ENCODE measurements around the gene CLIC4. TPM values are rescaled to one million over a fixed set of nuclear protein-coding genes. Genes with fewer than 3 reads are reported as not detected.

CLIC4 gene
- total and polyA plus RNA-seq, 10 of the 15 experiments (the other 5 are each of a cell fraction or from before 2014, with no cell fraction given) = 20.4 to 107 (median 69.6) TPM

DNA sequence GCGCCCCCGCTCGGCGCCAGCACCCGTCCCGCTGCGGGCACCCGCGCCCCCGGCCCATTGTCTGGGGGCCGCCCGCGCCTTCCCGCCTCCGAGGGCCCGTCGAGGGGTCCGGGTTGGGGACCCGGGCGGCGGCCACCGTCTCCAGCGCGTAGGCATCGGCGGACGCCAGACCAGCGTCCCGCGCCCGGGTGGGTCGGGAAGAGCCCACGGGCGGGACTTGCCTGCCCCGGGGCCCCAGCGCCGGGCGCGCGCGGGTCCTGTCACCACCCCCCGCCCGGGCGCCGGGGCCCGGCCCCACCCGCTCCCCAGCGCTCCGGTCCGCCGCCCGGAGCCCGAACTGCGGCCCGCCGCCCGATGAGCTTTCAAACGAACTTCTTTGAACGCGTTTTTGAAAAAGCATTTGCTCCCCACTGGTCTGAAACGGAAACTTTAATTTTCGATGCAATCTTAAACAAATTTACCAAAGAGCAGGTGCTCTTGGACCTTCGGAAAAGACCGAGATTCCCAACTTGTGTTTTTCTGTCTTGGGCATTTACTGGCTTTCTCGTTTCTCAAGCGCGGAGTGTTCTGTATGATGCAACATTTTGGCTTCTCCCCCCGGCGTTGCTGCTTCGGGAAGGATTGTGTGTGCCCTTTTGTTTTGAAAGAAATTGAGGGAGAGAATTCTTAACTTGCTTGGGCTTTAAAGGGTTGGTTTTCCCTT lies 615 bp downstream of the CLIC4 start (continued):
- TF ChIP-seq GATAD2B (conservative IDR thresholded peaks at IDR 0.05; ENCODE audit: low read depth) = peak; percentile 91; the same call in 1 of the 2 replicates
- TF ChIP-seq SMAD1 (IDR thresholded peaks at IDR 0.05; ENCODE audit: low read depth, partially characterized antibody) = no peak
- TF ChIP-seq BRCA1 (IDR thresholded peaks at IDR 0.05; ENCODE audit: low read depth, low read length) = no peak
- no peak for TF ChIP-seq NR2C1 (IDR thresholded peaks at IDR 0.05)
- no peak for TF ChIP-seq CREB1 (IDR thresholded peaks at IDR 0.05; ENCODE audit: low read depth)
- TF ChIP-seq, protein P1, sequence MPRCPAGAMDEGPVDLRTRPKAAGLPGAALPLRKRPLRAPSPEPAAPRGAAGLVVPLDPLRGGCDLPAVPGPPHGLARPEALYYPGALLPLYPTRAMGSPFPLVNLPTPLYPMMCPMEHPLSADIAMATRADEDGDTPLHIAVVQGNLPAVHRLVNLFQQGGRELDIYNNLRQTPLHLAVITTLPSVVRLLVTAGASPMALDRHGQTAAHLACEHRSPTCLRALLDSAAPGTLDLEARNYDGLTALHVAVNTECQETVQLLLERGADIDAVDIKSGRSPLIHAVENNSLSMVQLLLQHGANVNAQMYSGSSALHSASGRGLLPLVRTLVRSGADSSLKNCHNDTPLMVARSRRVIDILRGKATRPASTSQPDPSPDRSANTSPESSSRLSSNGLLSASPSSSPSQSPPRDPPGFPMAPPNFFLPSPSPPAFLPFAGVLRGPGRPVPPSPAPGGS (IDR thresholded peaks at IDR 0.05; ENCODE audit: borderline replicate concordance, insufficient read depth, low read depth, low read length, poor library complexity, severe bottlenecking) = no peak
- no peak for TF ChIP-seq WRNIP1 (IDR thresholded peaks at IDR 0.05; ENCODE audit: borderline replicate concordance, low read depth, low read length)
- TF ChIP-seq TCF12 (IDR thresholded peaks at IDR 0.05; ENCODE audit: low read depth, low read length) = no peak
- no peak for TF ChIP-seq ZNF24 (IDR thresholded peaks at IDR 0.05)
- peak; percentile 76 for TF ChIP-seq IKZF1 (conservative IDR thresholded peaks at IDR 0.05)
- no peak for TF ChIP-seq SMARCA5 (IDR thresholded peaks at IDR 0.05)
- TF ChIP-seq CBX3 (IDR thresholded peaks at IDR 0.05; ENCODE audit: borderline replicate concordance, low read depth) = no peak
- TF ChIP-seq MXI1 (IDR thresholded peaks at IDR 0.05; ENCODE audit: low read depth, low read length) = 0 out of 2 replicates have a peak, but pooled peaks have one; percentile 20
- peak; percentile 66; the same call in 1 of the 2 replicates for TF ChIP-seq DPF2 (IDR thresholded peaks at IDR 0.05)
- no peak for TF ChIP-seq RBBP5 (conservative IDR thresholded peaks at IDR 0.05)
- TF ChIP-seq CEBPB (IDR thresholded peaks at IDR 0.05; ENCODE audit: borderline replicate concordance in 1 of 2, low read depth in 2 of 2, low read length in 2 of 2) = 0 out of 4 replicates have a peak, but pooled peaks of 1 of the 2 experiments have one; percentile 42
- no peak for TF ChIP-seq ZSCAN29 (IDR thresholded peaks at IDR 0.05)
- no peak for TF ChIP-seq MEF2A (IDR thresholded peaks at IDR 0.05; ENCODE audit: insufficient read depth, low read depth, low read length)
- TF ChIP-seq SUPT20H (IDR thresholded peaks at IDR 0.05; ENCODE audit: borderline replicate concordance, control insufficient read depth, low read depth, low read length) = no peak
- 0 out of 2 replicates have a peak, but pooled peaks have one; percentile 81 for TF ChIP-seq LARP7 (IDR thresholded peaks at IDR 0.05)
- TF ChIP-seq, protein P2, sequence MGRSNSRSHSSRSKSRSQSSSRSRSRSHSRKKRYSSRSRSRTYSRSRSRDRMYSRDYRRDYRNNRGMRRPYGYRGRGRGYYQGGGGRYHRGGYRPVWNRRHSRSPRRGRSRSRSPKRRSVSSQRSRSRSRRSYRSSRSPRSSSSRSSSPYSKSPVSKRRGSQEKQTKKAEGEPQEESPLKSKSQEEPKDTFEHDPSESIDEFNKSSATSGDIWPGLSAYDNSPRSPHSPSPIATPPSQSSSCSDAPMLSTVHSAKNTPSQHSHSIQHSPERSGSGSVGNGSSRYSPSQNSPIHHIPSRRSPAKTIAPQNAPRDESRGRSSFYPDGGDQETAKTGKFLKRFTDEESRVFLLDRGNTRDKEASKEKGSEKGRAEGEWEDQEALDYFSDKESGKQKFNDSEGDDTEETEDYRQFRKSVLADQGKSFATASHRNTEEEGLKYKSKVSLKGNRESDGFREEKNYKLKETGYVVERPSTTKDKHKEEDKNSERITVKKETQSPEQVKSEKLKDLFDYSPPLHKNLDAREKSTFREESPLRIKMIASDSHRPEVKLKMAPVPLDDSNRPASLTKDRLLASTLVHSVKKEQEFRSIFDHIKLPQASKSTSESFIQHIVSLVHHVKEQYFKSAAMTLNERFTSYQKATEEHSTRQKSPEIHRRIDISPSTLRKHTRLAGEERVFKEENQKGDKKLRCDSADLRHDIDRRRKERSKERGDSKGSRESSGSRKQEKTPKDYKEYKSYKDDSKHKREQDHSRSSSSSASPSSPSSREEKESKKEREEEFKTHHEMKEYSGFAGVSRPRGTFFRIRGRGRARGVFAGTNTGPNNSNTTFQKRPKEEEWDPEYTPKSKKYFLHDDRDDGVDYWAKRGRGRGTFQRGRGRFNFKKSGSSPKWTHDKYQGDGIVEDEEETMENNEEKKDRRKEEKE (IDR thresholded peaks at IDR 0.05) = no peak
- no peak for TF ChIP-seq ETV6 (conservative IDR thresholded peaks at IDR 0.05 in 1 of 2, IDR thresholded peaks at IDR 0.05 in 1 of 2; ENCODE audit: borderline replicate concordance in 1 of 2, low read depth in 1 of 2)
- TF ChIP-seq, protein P3, sequence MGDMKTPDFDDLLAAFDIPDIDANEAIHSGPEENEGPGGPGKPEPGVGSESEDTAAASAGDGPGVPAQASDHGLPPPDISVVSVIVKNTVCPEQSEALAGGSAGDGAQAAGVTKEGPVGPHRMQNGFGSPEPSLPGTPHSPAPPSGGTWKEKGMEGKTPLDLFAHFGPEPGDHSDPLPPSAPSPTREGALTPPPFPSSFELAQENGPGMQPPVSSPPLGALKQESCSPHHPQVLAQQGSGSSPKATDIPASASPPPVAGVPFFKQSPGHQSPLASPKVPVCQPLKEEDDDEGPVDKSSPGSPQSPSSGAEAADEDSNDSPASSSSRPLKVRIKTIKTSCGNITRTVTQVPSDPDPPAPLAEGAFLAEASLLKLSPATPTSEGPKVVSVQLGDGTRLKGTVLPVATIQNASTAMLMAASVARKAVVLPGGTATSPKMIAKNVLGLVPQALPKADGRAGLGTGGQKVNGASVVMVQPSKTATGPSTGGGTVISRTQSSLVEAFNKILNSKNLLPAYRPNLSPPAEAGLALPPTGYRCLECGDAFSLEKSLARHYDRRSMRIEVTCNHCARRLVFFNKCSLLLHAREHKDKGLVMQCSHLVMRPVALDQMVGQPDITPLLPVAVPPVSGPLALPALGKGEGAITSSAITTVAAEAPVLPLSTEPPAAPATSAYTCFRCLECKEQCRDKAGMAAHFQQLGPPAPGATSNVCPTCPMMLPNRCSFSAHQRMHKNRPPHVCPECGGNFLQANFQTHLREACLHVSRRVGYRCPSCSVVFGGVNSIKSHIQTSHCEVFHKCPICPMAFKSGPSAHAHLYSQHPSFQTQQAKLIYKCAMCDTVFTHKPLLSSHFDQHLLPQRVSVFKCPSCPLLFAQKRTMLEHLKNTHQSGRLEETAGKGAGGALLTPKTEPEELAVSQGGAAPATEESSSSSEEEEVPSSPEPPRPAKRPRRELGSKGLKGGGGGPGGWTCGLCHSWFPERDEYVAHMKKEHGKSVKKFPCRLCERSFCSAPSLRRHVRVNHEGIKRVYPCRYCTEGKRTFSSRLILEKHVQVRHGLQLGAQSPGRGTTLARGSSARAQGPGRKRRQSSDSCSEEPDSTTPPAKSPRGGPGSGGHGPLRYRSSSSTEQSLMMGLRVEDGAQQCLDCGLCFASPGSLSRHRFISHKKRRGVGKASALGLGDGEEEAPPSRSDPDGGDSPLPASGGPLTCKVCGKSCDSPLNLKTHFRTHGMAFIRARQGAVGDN (IDR thresholded peaks at IDR 0.05) = peak; percentile 54; the same call in 1 of the 2 replicates
